Neural cell (in vitro differentiated cells): Measurements from ENCODE around the gene LRMDA. TPM values are rescaled to one million over a fixed set of nuclear protein-coding genes. Genes with fewer than 3 reads are reported as not detected.

Experiments
- H2AFZ ChIP-seq: fragments of 200-600, 300-800 bp; sonication (generic), shearing (Covaris generic); 2 replicates; pipeline ENCODE4 v1.6.0; 2014; ENCODE audit warnings: low read depth, mild to moderate bottlenecking, antibody characterized with exemption, low read length, moderate library complexity
- H3F3A ChIP-seq: fragments of 200-600 bp; shearing (Covaris generic); 2 replicates; pipeline ENCODE4 v1.6.1; 2016; ENCODE audit warnings: mild to moderate bottlenecking, moderate library complexity, mixed read lengths, antibody characterized with exemption, low read length; ENCODE audit not compliant: insufficient read depth, poor library complexity, severe bottlenecking
- H3K27ac ChIP-seq: fragments of 200-600, 300-800 bp; sonication (generic), shearing (Covaris generic); 2 replicates; pipeline ENCODE4 v1.5.1; 2014; ENCODE audit warnings: mild to moderate bottlenecking, low read length, moderate library complexity
- H3K27me3 ChIP-seq: fragments of 300-800, 200-600 bp; sonication (generic), shearing (Covaris generic); 2 replicates; pipeline ENCODE4 v1.6.0; 2014; ENCODE audit warnings: mild to moderate bottlenecking, low read depth, low read length, moderate library complexity; ENCODE audit not compliant: insufficient read depth
- H3K36me3 ChIP-seq: fragments of 300-800, 200-600 bp; sonication (generic), shearing (Covaris generic); 2 replicates; pipeline ENCODE4 v1.5.1; 2014; ENCODE audit warnings: mild to moderate bottlenecking, antibody characterized with exemption, low read length, moderate library complexity; ENCODE audit not compliant: insufficient read depth
- H3K4me2 ChIP-seq: fragments of 300-800, 200-600 bp; sonication (generic), shearing (Covaris generic); 2 replicates; pipeline ENCODE4 v1.6.0; 2014; ENCODE audit warnings: mild to moderate bottlenecking, low read length
- H3K4me3 ChIP-seq: fragments of 300-800, 200-600 bp; sonication (generic), shearing (Covaris generic); 2 replicates; pipeline ENCODE4 v1.5.1; 2014; ENCODE audit warnings: mild to moderate bottlenecking, low read length, moderate library complexity
- H3K79me2 ChIP-seq: fragments of 200-600 bp; shearing (Covaris generic); replicated peaks from 2 replicates; pipeline ENCODE4 v1.6.0; 2014; ENCODE audit warnings: mild to moderate bottlenecking, low read length, moderate library complexity; ENCODE audit not compliant: insufficient read depth
- H3K9ac ChIP-seq: fragments of 300-800, 200-600 bp; sonication (generic), shearing (Covaris generic); 2 replicates; pipeline ENCODE4 v1.6.1; 2016; ENCODE audit warnings: mild to moderate bottlenecking, low read length, mixed read lengths
- H3K9me2 ChIP-seq: fragments of 200-600 bp; shearing (Covaris generic); 2 replicates; pipeline ENCODE4 v1.6.1; 2016; ENCODE audit warnings: mild to moderate bottlenecking, low read length, mixed read lengths; ENCODE audit not compliant: insufficient read depth
- H3K9me3 ChIP-seq: fragments of 200-600, 300-800 bp; sonication (generic), shearing (Covaris generic); 2 replicates; pipeline ENCODE4 v1.6.1; 2016; ENCODE audit warnings: mild to moderate bottlenecking, mixed run types, low read length, moderate library complexity, mixed read lengths
- H4K20me1 ChIP-seq: fragments of 200-600 bp; shearing (Covaris generic); 2 replicates; pipeline ENCODE4 v1.6.1; 2016; ENCODE audit warnings: mild to moderate bottlenecking, mixed run types; ENCODE audit not compliant: insufficient read depth
- EP300 ChIP-seq: fragments of 450-650 bp; conservative IDR thresholded peaks from 2 replicates; pipeline ENCODE4 v1.6.1; 2014; ENCODE audit warnings: antibody characterized with exemption, mild to moderate bottlenecking, moderate library complexity; ENCODE audit not compliant: poor library complexity, severe bottlenecking
- EZH2 ChIP-seq: fragments of 200-600, 300-800 bp; shearing (Covaris generic), sonication (generic); IDR thresholded peaks from 2 replicates; pipeline ENCODE4 v1.6.1; 2014; ENCODE audit warnings: antibody characterized with exemption, low read length, borderline replicate concordance, mild to moderate bottlenecking; ENCODE audit not compliant: insufficient read depth, poor library complexity, severe bottlenecking
- MXI1 ChIP-seq: fragments of 450-650 bp; conservative IDR thresholded peaks from 2 replicates; pipeline ENCODE4 v1.6.1; 2014; ENCODE audit warnings: antibody characterized with exemption, mild to moderate bottlenecking; ENCODE audit not compliant: poor library complexity, severe bottlenecking
- POLR2AphosphoS5 ChIP-seq: IDR thresholded peaks from 2 replicates; pipeline ENCODE4 v1.6.1; 2012
- RAD21 ChIP-seq: fragments of 450-650 bp; conservative IDR thresholded peaks from 2 replicates; pipeline ENCODE4 v1.6.1; 2014; ENCODE audit warnings: antibody characterized with exemption, mild to moderate bottlenecking, moderate library complexity
- SMC3 ChIP-seq: fragments of 450-650 bp; conservative IDR thresholded peaks from 2 replicates; pipeline ENCODE4 v1.6.1; 2014; ENCODE audit warnings: antibody characterized with exemption, mild to moderate bottlenecking, moderate library complexity; ENCODE audit not compliant: poor library complexity
- TAF1 ChIP-seq: IDR thresholded peaks from 2 replicates; pipeline ENCODE4 v1.6.1; 2012; ENCODE audit warnings: low read depth
- polyA plus RNA-seq: library from polyadenylated mRNA; depleted of rRNA; stranded (reverse); fragments of >200 nt; gene quantifications from 2 replicates; pipeline ENCODE4 v1.2.3, GENCODE V29; 2014
- TF ChIP-seq, protein P1 (sequence below): fragments of 450-650 bp; IDR thresholded peaks from 2 replicates; pipeline ENCODE4 v1.5.1; 2014; ENCODE audit warnings: antibody characterized with exemption, mild to moderate bottlenecking, moderate library complexity; ENCODE audit not compliant: poor library complexity, severe bottlenecking
- TF ChIP-seq, protein P2 (sequence below): IDR thresholded peaks from 2 replicates; pipeline ENCODE4 v1.6.1; 2012; ENCODE audit warnings: borderline replicate concordance

LRMDA gene
- polyA plus RNA-seq, 1 donor from 2014 or later, result 5.6 TPM

DNA sequence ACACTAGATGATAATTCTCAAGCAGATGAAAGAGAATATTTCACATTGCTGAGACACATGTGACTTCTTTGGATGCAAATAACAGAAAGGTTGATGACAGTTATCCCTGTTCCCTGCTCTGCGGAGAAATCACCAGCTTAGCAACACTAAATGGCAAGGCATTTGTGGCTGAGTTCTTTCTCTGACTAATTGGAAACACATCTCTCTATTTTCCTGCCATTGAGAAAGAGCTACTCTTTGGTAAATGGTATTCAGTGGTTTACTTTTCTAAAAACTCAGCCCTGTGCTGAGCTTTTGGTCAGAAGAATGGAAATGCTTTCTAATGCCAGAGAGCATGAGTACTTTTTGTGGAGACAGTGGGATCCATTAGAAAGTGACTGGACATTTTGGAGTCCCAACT lies 771.4 kb downstream of the LRMDA start:
- Histone ChIP-seq H2AFZ (no peak overlapping the region), H3K27me3 (no peaks in the 10 kb centered on the region), H3F3A (no peaks in the 10 kb centered on the region), H3K9me3 (no peaks in the 10 kb centered on the region), H3K36me3 (no peaks in the 10 kb centered on the region), H3K79me2 (no peaks in the 10 kb centered on the region), H3K4me3 (no peak overlapping the region), H4K20me1 (no peaks in the 10 kb centered on the region), H3K9ac (no peak overlapping the region), H3K4me2 (peak overlapping the region; percentile 6), H3K9me2 (no peaks in the 10 kb centered on the region), H3K27ac (no peak overlapping the region)
- TF ChIP-seq RAD21, result no peak
- no peak for TF ChIP-seq SMC3
- TF ChIP-seq EP300, result no peak

DNA sequence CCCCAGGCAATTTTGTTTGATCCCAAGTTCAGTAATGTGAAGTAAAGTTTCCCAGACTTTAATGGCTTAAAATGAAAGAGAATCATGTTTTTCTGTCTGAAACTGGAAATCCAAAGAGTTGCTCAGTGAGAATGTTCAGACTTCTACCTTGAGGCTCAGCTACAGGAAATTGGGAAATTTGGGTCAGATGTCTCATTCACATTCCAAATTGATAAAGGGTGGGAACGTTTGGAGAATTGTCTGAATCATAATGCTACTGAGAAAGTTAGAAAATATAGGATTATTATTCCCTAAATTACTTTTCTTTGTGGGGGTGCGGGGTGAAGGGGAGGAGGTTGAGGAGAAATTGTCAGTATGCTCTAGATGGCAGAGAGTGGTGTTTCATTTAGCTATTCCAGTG lies 773.9 kb downstream of the LRMDA start:
- Histone ChIP-seq H3K4me3 (no peak overlapping the region), H4K20me1 (no peaks in the 10 kb centered on the region), H3K36me3 (no peaks in the 10 kb centered on the region), H3K27ac (no peak overlapping the region), H3K9ac (no peak overlapping the region), H3K79me2 (no peaks in the 10 kb centered on the region), H3F3A (no peaks in the 10 kb centered on the region), H2AFZ (no peak overlapping the region), H3K9me3 (no peaks in the 10 kb centered on the region), H3K27me3 (no peaks in the 10 kb centered on the region), H3K9me2 (no peaks in the 10 kb centered on the region), H3K4me2 (no peak overlapping the region)
- TF ChIP-seq POLR2AphosphoS5 (no peak), MXI1 (no peak), SMC3 (no peak), EP300 (no peak), RAD21 (no peak), EZH2 (no peak), TAF1 (no peak)
- TF ChIP-seq, protein P1, sequence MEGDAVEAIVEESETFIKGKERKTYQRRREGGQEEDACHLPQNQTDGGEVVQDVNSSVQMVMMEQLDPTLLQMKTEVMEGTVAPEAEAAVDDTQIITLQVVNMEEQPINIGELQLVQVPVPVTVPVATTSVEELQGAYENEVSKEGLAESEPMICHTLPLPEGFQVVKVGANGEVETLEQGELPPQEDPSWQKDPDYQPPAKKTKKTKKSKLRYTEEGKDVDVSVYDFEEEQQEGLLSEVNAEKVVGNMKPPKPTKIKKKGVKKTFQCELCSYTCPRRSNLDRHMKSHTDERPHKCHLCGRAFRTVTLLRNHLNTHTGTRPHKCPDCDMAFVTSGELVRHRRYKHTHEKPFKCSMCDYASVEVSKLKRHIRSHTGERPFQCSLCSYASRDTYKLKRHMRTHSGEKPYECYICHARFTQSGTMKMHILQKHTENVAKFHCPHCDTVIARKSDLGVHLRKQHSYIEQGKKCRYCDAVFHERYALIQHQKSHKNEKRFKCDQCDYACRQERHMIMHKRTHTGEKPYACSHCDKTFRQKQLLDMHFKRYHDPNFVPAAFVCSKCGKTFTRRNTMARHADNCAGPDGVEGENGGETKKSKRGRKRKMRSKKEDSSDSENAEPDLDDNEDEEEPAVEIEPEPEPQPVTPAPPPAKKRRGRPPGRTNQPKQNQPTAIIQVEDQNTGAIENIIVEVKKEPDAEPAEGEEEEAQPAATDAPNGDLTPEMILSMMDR, result no peak

DNA sequence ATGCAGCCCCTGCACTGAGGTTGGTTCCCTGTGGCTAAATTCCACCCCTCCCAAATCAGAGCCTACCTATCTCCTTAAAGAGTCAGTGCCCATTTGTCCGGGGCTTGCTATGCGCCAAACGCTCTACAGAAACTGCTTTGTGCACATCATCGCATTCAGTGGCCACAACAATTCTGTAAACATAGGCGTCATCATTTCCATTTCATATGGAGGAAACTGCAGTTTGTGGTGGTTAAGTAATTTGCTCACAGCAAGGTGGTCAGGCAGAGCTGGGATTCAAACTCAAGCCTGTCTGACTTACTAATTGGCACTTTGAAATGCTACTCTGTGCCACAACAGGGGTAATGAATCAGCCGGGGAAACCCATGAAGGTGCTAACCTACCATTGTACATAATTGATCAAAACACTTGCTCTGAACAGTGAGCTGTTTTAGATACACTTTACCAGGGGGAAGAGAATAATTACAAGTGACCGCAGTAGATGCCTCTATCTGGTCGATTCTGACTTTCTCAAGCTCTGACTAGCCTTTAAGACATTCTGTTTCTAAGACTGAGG lies 775.5 kb downstream of the LRMDA start:
- H3K36me3 ChIP-seq, result no peaks in the 10 kb centered on the region
- H3K9me3 ChIP-seq, result no peaks in the 10 kb centered on the region
- H3F3A ChIP-seq, result no peaks in the 10 kb centered on the region
- H4K20me1 ChIP-seq, result no peaks in the 10 kb centered on the region
- no peak overlapping the region for H3K4me3 ChIP-seq
- H3K79me2 ChIP-seq, result no peaks in the 10 kb centered on the region
- TF ChIP-seq POLR2AphosphoS5 (no peak), EP300 (no peak), MXI1 (no peak), TAF1 (no peak), SMC3 (no peak), EZH2 (no peak), RAD21 (no peak)
- TF ChIP-seq, protein P2, sequence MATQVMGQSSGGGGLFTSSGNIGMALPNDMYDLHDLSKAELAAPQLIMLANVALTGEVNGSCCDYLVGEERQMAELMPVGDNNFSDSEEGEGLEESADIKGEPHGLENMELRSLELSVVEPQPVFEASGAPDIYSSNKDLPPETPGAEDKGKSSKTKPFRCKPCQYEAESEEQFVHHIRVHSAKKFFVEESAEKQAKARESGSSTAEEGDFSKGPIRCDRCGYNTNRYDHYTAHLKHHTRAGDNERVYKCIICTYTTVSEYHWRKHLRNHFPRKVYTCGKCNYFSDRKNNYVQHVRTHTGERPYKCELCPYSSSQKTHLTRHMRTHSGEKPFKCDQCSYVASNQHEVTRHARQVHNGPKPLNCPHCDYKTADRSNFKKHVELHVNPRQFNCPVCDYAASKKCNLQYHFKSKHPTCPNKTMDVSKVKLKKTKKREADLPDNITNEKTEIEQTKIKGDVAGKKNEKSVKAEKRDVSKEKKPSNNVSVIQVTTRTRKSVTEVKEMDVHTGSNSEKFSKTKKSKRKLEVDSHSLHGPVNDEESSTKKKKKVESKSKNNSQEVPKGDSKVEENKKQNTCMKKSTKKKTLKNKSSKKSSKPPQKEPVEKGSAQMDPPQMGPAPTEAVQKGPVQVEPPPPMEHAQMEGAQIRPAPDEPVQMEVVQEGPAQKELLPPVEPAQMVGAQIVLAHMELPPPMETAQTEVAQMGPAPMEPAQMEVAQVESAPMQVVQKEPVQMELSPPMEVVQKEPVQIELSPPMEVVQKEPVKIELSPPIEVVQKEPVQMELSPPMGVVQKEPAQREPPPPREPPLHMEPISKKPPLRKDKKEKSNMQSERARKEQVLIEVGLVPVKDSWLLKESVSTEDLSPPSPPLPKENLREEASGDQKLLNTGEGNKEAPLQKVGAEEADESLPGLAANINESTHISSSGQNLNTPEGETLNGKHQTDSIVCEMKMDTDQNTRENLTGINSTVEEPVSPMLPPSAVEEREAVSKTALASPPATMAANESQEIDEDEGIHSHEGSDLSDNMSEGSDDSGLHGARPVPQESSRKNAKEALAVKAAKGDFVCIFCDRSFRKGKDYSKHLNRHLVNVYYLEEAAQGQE, result no peak
- TF ChIP-seq, protein P1, result no peak
- H3K27ac ChIP-seq, result no peak overlapping the region
- H3K9ac ChIP-seq, result no peak overlapping the region
- H3K9me2 ChIP-seq, result no peaks in the 10 kb centered on the region
- H3K4me2 ChIP-seq, result no peak overlapping the region
- no peak overlapping the region for H2AFZ ChIP-seq
- no peaks in the 10 kb centered on the region for H3K27me3 ChIP-seq
